Endothelial cell of umbilical vein (primary cell): ENCODE data around the gene APBB2.

Experiments
- CTCF ChIP-seq, 2 donors: IDR thresholded peaks; 1 replicate in 1 of 2; 2 replicates in 1 of 2; pipeline ENCODE4 v1.5.1; 2011; ENCODE audit warnings: low read length in 2 of 2, mild to moderate bottlenecking in 2 of 2, moderate library complexity in 2 of 2, control low read depth in 1 of 2, inconsistent platforms in 1 of 2, low read depth in 1 of 2; ENCODE audit not compliant: insufficient read depth in 1 of 2; ENCODE audit errors: extremely low read depth in 1 of 2
- EZH2 ChIP-seq: IDR thresholded peaks from 2 replicates; pipeline ENCODE4 v1.6.1; 2012; ENCODE audit warnings: borderline replicate concordance, low read depth, mild to moderate bottlenecking, moderate library complexity, low read length, inconsistent platforms; ENCODE audit not compliant: severe bottlenecking
- MAX ChIP-seq: IDR thresholded peaks from 2 replicates; pipeline ENCODE4 v1.6.1; 2011; ENCODE audit not compliant: insufficient read depth, insufficient read length
- POLR2A ChIP-seq: IDR thresholded peaks from 2 replicates; pipeline ENCODE4 v1.6.1; 2012; ENCODE audit warnings: low read depth, mild to moderate bottlenecking, control low read depth, low read length
- POLR2AphosphoS5 ChIP-seq: IDR thresholded peaks from 2 replicates; pipeline ENCODE4 v1.6.1; 2012; ENCODE audit warnings: low read depth, mild to moderate bottlenecking, control low read depth, low read length, moderate library complexity; ENCODE audit not compliant: insufficient read depth

GRCh38 chr4:41160012-41160789 is 54.1 kb downstream of the APBB2 start:
- TF ChIP-seq EZH2 (no peak), CTCF (IDR thresholded peaks at IDR 0.05; ENCODE audit: extremely low read depth in 1 of 2, insufficient read depth in 1 of 2, low read depth in 1 of 2, low read length in 2 of 2) (no peak), POLR2A (peak; percentile 71), POLR2AphosphoS5 (peak; percentile 95), MAX (no peak)
